Ammon's horn (tissue), 1 donor: ENCODE data around the gene NRAP.
A peak's percentile ranks its signal among the peaks of the same experiment; 100 is the strongest.

Experiments
- DNase-seq: peaks from one replicate; pipeline ENCODE4 v3.0.0-alpha.2; 2016; ENCODE audit warnings: low spot score

Gene NRAP

DNA sequence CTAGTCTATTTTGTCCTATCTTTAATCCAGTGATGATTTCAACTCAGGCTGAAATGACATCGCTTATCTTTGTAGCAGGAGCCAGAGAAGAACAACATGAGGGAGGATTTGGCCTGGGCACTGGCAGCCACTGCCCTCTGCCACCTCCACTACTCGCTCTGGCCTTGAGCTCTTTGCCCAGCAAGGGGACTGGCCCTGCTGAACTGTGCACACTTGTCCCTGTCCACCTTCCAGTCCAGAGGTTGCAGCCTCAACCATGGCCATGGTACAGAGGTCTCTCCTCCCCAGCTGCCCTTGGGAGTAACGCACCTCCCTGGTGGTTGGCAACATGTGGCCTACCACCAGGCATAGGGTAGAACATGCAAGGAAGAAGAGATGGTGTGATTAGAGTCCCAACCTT lies 102.6 kb downstream of the NRAP start:
- no peak for DNase-seq

GRCh38 chr10:113560071-113560470 lies 103.8 kb downstream of the NRAP start:
- DNase-seq: no peak

DNA sequence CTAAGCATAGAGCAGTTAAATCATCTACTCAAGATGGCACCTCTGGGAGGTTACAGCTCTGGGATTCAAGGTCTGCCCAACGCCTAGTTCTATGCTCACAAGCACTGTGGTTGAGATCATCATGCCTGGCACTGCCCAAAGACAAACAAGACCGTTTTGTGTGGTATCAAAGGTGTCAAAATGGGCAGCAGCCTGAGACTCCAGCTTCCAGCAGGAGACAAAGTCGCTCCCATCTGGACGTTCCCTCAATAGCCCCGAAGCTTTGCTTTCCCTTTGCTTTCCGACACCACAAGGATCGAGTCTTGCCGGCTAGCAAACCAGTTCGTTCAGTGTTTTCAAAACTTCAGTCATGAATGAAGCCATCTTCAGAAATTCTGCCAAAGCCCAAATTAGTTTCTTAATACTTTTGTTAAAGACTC lies 105.9 kb downstream of the NRAP start:
- no peak for DNase-seq

DNA sequence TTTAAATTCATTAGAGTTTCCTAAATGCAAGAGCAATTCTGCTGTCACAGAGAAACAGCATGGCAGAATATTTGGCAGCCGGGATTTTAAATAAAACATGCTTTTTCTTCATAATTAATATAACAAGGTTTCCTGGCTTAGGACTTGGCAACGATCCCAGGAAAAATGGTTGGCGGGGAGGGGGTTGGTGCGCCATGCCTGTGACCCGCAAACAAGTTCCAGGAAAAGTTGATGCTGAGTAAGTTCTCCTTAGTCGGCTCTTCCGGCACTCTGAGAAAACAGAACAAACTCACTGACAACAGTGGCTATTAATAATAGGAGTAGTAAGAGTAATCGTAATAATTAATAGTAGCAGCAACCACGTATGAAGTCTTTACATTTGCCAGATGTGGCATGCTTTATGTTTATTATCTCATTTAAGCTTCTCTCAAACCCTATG lies 106.4 kb downstream of the NRAP start:
- no peak for DNase-seq

DNA sequence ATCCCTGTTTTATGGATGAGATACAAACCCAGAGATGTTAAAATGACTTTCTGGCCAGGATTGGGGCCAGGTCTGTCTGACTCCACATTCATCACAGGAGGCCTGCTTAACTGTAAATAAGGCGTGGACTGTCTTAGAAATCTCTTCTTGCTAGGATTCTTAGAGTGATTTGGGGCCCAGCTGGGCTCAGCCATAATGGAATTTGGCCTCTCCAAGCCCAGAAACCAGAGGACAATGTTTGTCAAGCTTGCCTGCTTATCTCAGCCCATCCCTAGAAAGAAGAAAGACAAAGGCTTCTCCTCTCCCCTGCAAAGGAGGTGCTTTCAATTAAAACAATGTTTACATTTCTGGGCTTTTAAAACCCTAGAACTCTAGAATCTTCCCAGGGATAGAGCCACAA lies 108.1 kb downstream of the NRAP start:
- DNase-seq: no peak

DNA sequence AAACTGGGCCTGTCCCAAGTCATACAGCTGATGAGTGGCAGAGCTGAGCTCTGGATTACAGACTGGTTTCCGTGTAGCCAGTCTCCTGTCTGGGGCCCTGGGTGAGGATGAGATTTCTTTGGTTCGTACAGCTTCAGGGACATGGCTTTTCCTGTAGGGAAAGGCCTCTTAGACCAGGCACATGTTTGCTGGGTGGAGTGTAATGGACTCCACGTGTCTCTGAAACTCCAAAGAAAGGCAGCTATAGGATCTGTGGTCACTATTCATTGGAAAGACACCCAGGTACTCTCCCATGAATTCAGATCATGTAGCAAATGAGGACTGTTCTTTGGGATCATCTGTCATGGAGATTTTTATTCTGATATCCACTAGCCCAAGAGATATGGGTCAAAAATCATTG lies 108.6 kb downstream of the NRAP start:
- no peak for DNase-seq

DNA sequence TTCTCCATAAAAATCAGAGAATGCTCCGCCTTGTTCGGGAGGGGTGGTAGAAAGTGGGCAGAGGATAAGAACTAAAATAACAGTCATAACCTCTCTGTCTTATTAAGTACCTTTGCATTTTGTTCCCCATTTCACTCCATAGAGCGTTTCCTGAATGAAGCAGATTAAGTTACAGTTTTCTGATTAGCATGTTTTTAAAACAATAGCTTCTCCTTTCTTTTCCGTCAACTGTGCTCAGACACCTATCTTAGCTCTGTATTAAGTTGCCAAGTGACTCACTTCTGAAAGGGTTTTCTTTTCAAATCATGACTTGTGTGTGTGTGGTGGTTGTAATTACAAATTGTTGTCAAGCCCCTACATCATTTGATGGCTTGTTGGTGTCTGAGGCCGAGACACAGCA lies 109.6 kb downstream of the NRAP start:
- DNase-seq: no peak

- DNase-seq: no peak
Measured at GRCh38 chr10:113553149-113553548, 110.7 kb downstream of the NRAP start.

GRCh38 chr10:113552701-113553100 lies 111.1 kb downstream of the NRAP start, which contains the start of gene HABP2:
Gene HABP2 (plus strand): TSS chr10:113553053. CDS start chr10:113553122, 69 bp downstream.
- no peak for DNase-seq

DNA sequence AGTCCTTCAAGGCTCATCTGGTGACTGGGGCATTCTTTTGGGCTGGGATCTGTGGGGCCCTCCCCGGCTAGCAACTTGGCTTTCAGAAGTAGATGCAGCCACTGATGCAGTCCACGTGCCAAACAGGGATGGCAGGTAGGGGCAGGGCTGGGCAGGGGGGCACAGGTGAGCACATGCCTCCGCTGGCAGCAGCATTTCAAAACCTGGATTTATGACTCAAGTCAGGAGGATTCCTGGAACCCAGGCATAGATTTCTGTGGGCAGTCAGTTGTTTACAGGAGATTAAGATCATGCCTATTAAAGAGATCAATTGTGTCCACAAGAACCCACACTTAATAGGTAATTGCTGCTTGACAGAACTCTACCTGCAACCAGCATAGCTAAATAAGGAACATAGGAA lies 111.8 kb downstream of the NRAP start:
- no peak for DNase-seq

DNA sequence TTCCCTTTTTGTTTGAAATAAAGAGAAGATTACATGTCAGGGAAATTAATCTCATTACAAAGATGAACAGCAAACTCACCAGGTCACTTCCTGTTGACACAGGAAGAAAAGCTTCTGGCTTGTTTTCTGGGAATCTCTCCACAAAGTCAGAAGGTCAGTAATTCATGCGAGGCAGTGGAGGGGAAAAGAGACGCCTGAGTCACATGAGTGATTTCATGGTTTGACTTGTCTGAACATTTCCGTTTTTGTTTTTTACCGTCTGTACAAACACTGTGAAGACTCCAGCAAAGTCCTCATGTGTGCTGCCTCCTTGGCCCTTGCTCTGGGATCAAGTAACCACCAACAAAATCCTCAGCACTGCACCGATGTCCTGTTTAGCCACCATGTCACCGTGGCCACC lies 113.5 kb downstream of the NRAP start:
- DNase-seq: no peak

DNA sequence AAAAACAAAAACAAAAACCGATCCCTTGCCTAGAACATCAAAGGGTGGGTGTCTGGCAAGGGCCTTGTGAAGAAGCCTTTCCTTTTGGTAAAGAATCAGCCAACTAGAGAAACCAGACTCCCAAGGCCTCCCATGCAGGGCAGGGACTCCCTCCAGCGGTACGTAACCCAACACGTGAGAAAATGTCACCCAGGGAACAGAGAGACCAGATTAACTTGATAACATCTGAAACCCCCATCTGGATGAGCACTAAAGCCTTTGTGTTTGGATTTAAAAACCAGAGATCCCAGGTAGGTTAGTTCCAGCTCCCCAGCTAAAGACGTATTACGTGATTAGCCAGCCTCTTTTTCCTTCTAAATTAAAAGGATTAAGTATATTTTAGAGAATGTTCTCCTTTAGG lies 114.0 kb downstream of the NRAP start:
- no peak for DNase-seq

- DNase-seq: no peak
Measured at GRCh38 chr10:113547426-113547825, 116.4 kb downstream of the NRAP start.

DNA sequence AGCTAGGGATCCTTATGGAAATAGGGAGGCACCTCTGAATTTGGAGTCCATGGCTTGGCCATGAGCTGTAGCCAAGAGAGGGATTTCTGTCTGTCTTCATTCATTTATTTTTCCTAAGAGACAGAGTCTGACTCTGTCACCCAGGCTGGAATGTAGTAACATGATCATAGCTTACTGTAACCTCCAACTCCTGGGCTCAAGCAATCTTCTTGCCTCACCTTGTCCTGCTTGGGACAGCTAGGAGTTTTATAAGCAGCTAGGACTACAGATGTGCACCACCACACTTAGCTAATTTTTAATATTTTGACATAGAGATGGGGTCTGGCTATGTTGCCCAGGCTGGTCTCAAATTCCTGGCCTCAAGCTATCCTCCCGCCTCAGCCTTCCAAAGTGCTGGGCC lies 119.4 kb downstream of the NRAP start:
- DNase-seq: no peak

- DNase-seq: no peak
Measured at GRCh38 chr10:113543107-113543955, 120.5 kb downstream of the NRAP start.

- no peak for DNase-seq
Measured at GRCh38 chr10:113541549-113541927, 122.3 kb downstream of the NRAP start.

DNA sequence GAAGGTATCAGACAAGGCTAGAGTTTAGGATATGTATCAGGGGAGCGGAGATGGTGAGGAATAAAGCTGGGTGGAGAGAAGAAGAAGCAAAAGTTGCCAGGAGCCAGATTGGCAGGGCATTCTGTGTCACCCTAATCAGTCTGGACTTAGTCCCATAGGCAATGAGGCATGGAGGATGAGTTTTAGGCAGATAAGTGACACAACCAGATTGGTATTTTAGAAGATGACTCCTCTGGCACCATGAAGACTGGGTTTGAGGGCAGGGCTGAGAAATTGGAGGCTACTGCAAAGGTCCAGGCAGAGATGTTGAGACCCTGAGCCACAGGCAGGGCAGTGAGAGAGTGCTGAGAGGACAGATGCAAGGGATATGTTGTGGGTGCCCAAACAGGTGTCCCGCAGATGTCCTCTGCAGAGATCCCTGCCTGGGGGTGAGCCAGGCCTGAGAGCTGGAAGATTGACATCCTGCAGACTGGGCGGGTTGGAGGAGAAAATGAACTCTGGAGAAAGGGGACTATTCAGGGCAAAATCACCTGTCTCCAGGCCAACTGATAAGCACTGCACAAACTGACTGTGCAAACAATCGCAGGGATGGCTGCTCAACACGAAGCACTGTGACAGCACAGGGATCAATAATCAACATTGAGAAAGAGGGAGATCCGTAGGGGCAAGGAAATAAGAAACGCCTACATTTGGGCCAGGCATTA lies 122.8 kb downstream of the NRAP start:
- DNase-seq: no peak

- peak; percentile 21 for DNase-seq
Measured at GRCh38 chr10:113539789-113540188, 124.1 kb downstream of the NRAP start.
